ENCODE data around the gene NHLRC1. TPM values are rescaled to one million over a fixed set of nuclear protein-coding genes. Genes with fewer than 3 reads are reported as not detected.

NHLRC1 gene
- total and polyA plus RNA-seq, 9 of the 15 experiments (the other 6 are each of a cell fraction or from before 2014, with no cell fraction given) = not detected

- H2AFZ ChIP-seq (ENCODE audit: low read depth, low read length) = no peak overlapping the region
- in situ Hi-C loops (cut with MboI) = no loop called here
- no TSS peak for BruUV-seq (replicated peaks)
- TF ChIP-seq ZNF23 (CRISPR knock-in tag; IDR thresholded peaks at IDR 0.05) (no peak), GATA2 (CRISPR knock-in tag; IDR thresholded peaks at IDR 0.05) (no peak), HDAC6 (IDR thresholded peaks at IDR 0.05; ENCODE audit: low read depth, low read length) (no peak), FOXJ3 (CRISPR knock-in tag; IDR thresholded peaks at IDR 0.05) (no peak), NR2C2 (CRISPR knock-in tag; IDR thresholded peaks at IDR 0.05) (no peak), NR2C2 (tag; IDR thresholded peaks at IDR 0.05) (no peak), CUX1 (CRISPR knock-in tag; IDR thresholded peaks at IDR 0.05) (no peak), BACH1 (tag; IDR thresholded peaks at IDR 0.05) (no peak), ZNF224 (CRISPR knock-in tag; IDR thresholded peaks at IDR 0.05) (no peak), E2F1 (CRISPR knock-in tag; IDR thresholded peaks at IDR 0.05) (no peak), CC2D1A (IDR thresholded peaks at IDR 0.05) (no peak), SRSF9 (IDR thresholded peaks at IDR 0.05; ENCODE audit: borderline replicate concordance, low read depth, low read length) (no peak), NFE2 (IDR thresholded peaks at IDR 0.05; ENCODE audit: low read depth) (no peak), ZNF121 (CRISPR knock-in tag; conservative IDR thresholded peaks at IDR 0.05) (no peak), RCOR1 (IDR thresholded peaks at IDR 0.05; ENCODE audit: borderline replicate concordance in 1 of 2, low read depth in 2 of 2, low read length in 2 of 2) (no peak), ZFP30 (CRISPR knock-in tag; IDR thresholded peaks at IDR 0.05; ENCODE audit: borderline replicate concordance) (no peak), ILF3 (IDR thresholded peaks at IDR 0.05; ENCODE audit: borderline replicate concordance) (no peak), EWSR1 (IDR thresholded peaks at IDR 0.05; ENCODE audit: borderline replicate concordance, low read depth, partially characterized antibody) (no peak)
- POLR2A ChIA-PET = interaction anchor here (1.1 kb wide), 1 partner anchor 25 kb away, joined by 6 read pairs; no protein-coding TSS in a partner anchor
- H3K27me3 ChIP-seq (ENCODE audit: control insufficient read depth in 2 of 2, insufficient read depth in 2 of 2, low read length in 2 of 2) = no peaks in the 10 kb centered on the region
- H3K36me3 ChIP-seq (ENCODE audit: control insufficient read depth, insufficient read depth, low read length) = peaks cover 74% of the 10 kb centered on the region
- no peaks in the 10 kb centered on the region for H4K20me1 ChIP-seq (replicated peaks; ENCODE audit: control insufficient read depth, insufficient read depth, low read length)
- no peaks in the 10 kb centered on the region for H3K79me2 ChIP-seq (ENCODE audit: control insufficient read depth, insufficient read depth, low read length)
- peaks cover 0 to 9% of the 10 kb centered on the region in 2 experiments; a peak in 4 of 5 replicates for H3K4me1 ChIP-seq (replicated peaks in 1 of 2; ENCODE audit: control insufficient read depth in 2 of 2, insufficient read depth in 2 of 2, low read length in 2 of 2)
- intact Hi-C loops (cut with micrococcal nuclease) = no loop called here
- no peaks in the 10 kb centered on the region for H3K9me1 ChIP-seq (ENCODE audit: control insufficient read depth, insufficient read depth, low read length)
- no peak overlapping the region for H3K27ac ChIP-seq (ENCODE audit: extremely low read depth, low read depth, low read length)
- no peak for ATAC-seq
- FAIRE-seq = no peak
- DNase-seq (ENCODE audit: extremely low read depth in 1 of 4, low spot score in 3 of 4) = no peak
- peaks cover 2% of the 10 kb centered on the region; the same call in 1 of the 2 replicates for H3K9me3 ChIP-seq (replicated peaks; ENCODE audit: control insufficient read depth, insufficient read depth, low read depth, low read length)
- 89% methylated on average over 4 of the region's 4 CpGs for WGBS (ENCODE audit: insufficient coverage, low coverage, missing lambda C conversion rate)
- no peak overlapping the region for H3K4me2 ChIP-seq (ENCODE audit: insufficient read depth, low read length)
- H3K4me3 ChIP-seq = no peak overlapping the region
- CTCF ChIA-PET (ENCODE audit: low intra/inter-chr PET ratio) = no interaction called here
- no peak overlapping the region for H3K9ac ChIP-seq (ENCODE audit: insufficient read depth in 1 of 2, low read depth in 2 of 2, low read length in 2 of 2)
These were observed 43.3 kb upstream of the NHLRC1 start for GRCh38 chr6:18165751-18166150.

Measured in K562 (cell line).